Stimulated activated CD4-positive, alpha-beta T cell treated with anti-CD3 and anti-CD28 coated beads, Interleukin-1b, Interleukin-23, amount 100 ng/mL, for 4 hours (primary cell): ENCODE results near the gene ITPR1.

ENCODE experiments used
- DNase-seq, 2 donors: peaks; one replicate each; pipeline ENCODE4 v3.0.0-alpha.2; 2020; ENCODE audit warnings: low read depth in 2 of 2

ITPR1 gene

DNA sequence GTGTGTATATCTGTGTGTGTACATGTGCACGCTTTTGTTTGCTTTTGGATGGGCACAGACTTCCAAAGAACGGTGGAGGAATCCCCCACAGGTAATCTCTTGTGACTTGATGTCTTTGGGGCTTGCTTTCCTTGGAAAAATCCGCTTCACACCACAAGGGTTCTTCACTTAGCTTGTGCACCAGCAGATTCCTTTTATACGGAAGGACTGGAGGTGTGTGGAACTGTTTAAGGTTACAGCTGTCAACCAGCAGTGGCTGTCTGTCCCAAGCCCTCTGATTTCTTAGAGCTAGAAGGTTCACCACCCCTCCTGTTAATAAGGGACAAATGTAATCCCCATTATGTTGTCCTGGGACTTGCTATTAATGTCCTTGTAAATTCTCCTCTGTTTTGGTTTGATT, 193.5 kb downstream of the ITPR1 start:
- no peak for DNase-seq

DNA sequence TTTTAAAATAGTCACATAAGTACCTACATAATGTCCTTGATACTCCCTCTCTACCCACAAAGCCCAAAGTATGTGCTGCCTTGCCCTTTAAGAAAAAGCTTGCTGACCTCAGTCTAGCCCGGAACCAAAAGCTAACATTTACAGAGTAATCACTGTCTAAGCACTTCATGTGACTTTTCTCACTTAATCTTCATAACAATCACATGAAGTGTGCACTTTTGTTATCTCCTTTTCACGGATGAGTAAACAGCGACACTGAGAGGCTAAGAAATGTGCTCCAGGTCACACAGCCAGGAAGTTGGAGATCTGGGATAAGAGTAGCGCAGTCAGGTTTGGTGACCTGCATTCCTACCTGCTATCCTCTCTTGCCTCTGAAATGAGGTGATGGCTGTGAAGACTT, 194.0 kb downstream of the ITPR1 start:
- DNase-seq: no peak

- DNase-seq: no peak
Observed at GRCh38 chr3:4687596-4687995, 194.4 kb downstream of the ITPR1 start.

- no peak for DNase-seq
Observed at GRCh38 chr3:4688411-4688810, 195.3 kb downstream of the ITPR1 start.

DNA sequence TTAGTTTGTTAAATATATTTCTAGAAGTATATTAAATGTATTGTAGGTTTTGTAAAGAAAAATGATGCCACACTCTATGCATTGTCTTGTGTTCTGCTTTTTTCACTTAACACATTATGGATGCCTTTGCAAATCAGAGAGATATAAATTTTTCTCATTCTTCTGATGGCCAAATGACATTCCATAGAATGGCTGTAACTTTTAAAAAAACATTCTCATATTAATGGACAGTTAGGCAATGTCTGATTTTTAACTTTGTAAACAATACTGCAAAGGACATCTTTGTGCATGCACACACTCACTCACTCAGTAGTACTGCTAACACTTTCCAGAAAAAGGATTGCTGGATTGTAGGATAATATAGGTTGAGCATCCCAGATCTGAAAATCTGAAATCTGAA, 195.9 kb downstream of the ITPR1 start:
- no peak for DNase-seq

DNA sequence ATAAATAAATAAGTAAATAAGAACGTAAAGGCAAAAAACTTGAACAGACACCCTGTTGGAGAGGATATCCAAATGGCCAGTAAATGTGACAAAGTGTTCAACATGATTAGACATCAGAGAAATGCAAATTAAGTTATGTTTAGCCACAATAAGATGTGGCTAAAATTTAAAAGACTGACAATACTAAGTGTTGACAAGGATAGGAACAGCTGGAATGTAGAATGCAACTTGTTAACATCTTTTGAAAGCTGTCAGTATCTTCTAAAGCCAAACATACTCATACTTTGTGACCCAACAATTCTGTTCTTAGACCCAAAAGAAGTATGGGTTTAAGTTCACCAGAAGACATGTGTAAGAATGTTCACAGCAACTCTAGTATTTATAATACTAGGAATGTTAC, 197.1 kb downstream of the ITPR1 start:
- DNase-seq: no peak

DNA sequence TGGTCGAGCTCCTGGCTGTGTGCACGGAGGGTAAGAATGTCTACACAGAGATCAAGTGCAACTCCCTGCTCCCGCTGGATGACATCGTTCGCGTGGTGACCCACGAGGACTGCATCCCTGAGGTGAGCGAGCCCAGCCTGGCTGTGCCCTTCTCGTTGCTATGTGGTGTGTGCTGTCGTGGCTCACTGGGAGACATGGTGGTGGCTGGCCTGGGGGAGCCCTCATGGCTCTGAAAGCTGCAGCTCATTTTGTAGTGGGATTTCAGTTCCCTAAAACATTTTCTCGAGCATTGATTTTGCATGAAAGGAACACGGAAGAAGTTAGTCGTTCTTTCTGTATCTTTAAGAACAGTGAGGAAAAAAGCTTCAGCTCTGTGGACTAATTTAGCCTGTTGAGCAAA, 200.5 kb downstream of the ITPR1 start:
- no peak for DNase-seq

DNA sequence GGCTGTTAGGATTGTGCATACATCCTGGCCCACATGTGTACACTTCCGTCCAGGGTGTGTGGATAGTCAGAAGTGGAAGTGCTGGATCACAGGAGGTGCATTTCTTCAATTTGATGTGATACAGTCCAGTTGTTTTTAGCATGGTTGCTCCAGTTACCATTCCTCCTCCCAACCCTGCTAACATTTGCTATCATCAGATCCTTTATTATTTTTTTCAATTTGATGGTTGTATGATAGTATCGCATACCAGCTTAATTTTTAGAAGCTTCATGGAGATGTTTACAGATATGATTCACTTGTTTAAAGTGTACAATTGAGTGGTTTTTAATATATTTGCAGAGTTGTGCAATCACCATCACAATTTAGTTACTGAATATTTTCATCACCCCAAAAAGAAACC, 202.7 kb downstream of the ITPR1 start:
- no peak for DNase-seq

GRCh38 chr3:4696266-4696665, 203.1 kb downstream of the ITPR1 start:
- no peak for DNase-seq

DNA sequence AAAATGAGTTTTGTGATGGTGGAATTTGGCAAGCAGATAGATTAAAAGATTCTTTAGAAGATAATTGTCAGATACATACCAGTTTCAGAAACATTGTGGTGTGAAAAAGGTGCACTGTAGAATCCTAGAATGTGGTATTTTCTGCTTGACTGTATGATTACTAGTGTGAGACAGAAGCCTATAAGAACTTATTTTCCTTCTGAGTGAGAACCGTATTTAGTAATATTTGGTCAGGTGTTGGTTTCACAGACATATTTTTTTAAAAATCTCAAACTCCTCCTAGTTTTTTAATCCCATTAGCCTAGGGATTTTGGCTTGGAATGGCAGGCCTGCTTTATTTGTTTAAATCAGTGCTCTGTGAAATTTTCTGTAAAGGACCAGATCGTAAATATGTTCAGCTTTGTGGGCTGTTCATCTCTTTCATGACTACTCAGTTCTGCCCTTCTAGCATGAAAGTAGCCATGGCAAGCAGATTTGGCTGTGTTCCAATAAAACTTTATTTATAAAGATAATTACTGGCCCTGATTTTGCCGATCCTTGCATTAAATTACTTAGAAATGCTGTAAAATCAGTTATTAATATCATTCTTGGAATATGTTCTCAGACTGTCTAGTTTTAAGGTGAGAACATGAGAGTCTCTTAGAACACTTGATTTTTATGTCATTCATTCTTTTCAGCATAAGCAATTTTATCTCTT, 205.1 kb downstream of the ITPR1 start:
- no peak for DNase-seq

DNA sequence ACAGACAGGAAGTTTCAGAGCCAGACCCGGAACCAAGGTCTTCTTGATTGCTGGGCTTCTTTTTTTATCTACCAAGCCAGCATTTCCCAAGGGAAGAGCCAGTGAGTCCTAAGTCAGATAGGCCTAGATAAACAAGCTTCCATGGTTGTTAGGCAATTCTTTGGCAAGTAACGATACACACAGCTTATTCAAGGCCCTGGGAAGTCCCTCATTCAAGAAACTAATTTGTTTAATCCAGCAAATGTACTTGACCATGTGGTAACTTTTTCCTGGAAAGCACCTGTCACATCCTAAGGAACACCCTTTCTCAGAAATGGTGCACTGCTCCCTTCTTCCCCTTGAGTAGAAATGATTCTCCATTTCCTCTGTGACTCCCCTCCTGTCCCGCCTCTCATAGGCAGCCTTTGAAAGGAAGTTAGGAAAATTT, 209.9 kb downstream of the ITPR1 start:
- DNase-seq: no peak

DNA sequence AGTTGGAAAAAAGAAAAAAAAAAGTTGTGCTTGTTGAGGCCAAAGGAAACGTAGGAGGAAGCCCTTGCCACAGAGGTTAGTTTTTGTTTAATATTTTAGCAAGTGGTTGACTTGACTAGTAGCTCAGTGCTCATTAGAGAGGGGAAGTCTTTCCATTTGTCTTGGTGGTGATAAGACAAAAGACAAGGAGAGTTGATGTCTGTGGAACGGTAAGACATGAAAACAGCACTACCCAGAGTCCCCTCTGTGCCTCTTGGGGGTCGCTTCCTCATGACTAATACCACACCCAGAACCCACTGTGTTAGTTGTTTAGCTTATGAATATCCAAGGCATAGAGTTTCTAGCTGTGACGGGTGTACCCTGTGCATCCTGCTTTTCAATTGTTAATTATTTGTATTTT, 211.4 kb downstream of the ITPR1 start:
- no peak for DNase-seq

- no peak for DNase-seq
Observed at GRCh38 chr3:4707324-4707723, 214.2 kb downstream of the ITPR1 start.

DNA sequence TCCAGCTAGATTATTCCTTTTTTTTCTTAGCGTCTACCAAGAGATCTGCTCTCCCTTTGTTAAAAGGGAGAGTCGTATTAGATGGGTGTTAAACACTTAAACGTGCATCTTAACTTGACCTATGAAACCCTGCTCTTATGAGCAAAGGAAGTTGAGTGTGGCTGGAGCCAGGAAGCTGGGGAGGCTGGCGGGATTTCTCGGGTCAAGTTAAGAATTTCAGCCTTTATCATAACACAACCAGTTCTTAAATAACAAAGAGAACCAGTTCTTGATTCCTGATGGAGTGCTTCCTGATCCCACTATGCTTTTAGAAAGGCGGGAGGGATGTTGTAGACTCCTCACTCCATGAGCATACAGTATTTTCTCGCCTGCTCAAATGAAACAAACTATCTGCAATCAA, 215.1 kb downstream of the ITPR1 start:
- no peak for DNase-seq

DNA sequence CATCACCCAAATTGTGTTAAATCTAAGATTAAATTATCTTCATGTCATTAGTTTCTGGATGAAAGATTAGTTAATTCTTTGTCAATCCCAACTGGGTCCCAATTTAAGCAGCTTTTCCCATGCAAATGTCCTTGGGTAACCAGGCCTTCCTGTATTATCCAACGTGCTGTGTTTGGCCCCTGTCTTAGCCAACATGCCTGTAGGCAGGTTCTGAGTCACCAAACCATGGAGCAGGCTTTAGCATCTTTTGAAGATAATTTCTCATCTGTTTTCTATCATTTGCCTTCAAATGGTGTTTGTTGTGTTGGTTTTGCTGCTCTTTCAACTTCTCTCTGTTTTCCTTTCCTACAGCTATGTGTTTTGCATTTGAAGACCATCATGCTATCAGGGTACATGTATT, 216.2 kb downstream of the ITPR1 start:
- no peak for DNase-seq

DNA sequence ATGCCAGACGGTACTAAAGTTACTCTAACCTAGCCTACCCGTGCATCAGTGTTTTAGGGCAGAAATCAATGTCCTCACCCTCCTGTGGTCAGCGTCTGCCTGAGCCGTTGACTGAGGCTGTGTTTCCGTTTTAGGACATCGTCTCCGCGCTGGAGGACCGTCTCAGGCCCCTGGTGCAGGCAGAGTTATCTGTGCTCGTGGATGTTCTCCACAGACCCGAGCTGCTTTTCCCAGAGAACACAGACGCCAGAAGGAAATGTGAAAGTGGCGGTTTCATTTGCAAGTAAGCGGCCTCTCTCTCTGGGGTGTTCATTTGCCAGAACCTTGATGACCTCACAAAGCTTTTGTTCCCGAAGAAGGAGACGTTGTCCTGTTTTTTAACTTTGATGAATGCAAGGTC, 217.0 kb downstream of the ITPR1 start:
- no peak for DNase-seq

- DNase-seq: no peak
Observed at GRCh38 chr3:4711680-4711992, 218.5 kb downstream of the ITPR1 start.

DNA sequence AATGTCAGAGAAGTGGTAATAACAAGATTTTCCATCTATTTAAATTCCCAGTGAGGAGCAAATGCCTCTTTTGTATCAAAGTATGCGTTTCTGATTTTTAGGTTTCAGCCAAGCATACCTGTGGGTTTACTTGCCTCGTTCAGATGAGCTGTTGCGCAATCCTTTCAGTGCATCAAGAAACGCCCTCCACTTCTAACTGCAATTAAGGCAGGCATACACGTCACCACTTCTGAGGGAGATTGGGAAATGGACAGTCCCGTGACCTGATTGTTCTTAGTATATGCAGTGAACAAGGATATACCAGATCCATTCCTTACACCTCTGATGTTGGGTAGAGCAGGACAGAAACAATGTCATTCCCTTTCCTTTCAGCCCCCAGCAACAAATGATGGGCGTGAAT, 219.0 kb downstream of the ITPR1 start:
- no peak for DNase-seq

- DNase-seq: no peak
Observed at GRCh38 chr3:4714045-4714444, 220.9 kb downstream of the ITPR1 start.

- DNase-seq: no peak
Observed at GRCh38 chr3:4716266-4716665, 223.1 kb downstream of the ITPR1 start.

- DNase-seq: no peak
Observed at GRCh38 chr3:4716706-4717362, 223.7 kb downstream of the ITPR1 start.

GRCh38 chr3:4717363-4717740, 224.2 kb downstream of the ITPR1 start:
- no peak for DNase-seq

DNA sequence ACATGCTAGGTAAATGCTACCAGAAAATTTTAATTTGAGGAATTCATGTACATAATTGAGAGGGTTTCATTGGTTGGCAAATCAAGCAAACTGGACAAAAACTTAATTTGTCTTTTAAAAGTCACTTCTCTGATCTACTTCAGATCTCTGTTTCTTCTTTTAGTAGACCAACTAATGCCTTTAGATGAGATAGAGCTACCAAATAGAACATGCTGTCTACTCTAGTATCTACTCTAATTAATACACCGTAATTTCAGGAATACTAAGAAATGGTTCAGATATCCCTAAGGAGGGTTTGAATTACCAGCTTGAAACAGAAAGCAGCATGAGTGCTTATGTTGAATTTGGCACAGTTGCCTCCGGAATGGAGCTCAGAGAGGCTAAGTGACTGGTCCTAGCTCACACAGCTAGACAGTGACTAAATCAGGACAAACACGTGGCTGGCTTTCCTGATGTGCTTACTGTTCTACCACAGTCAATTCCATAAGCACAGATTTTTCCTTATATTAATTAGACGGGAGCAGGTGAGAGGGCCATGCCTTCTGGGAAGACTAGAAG, 225.1 kb downstream of the ITPR1 start:
- DNase-seq: no peak

DNA sequence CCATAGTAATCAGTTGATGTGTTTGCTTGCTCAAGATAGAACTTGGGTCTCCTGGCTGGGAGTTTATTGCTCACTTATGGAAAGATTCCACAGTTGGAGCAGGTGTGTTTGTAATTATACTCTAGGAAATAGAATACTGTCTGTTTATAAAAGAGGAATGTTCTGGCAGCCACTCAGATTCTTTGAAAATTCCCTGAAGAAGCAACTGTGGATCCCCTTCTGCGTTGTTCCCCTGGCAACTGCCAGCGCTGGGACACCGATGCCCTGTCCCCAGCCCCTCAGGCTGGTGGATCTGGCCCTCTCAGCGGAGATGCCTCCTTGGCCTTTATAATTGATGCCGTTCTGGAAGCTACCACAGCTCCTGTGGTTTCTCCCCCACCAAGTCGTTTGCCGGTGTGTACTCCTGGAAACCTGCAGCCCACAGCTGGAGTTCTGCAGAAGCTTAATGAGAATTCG, 225.9 kb downstream of the ITPR1 start:
- DNase-seq: no peak
